Endothelial cell of umbilical vein (primary cell): ENCODE measurements around the gene GON7.

Source experiments
- EZH2 ChIP-seq: IDR thresholded peaks from 2 replicates; pipeline ENCODE4 v1.6.1; 2012; ENCODE audit warnings: borderline replicate concordance, low read depth, mild to moderate bottlenecking, moderate library complexity, low read length, inconsistent platforms; ENCODE audit not compliant: severe bottlenecking
- TF ChIP-seq, protein P1 (sequence below), 2 donors: IDR thresholded peaks; 1 replicate in 1 of 2; 2 replicates in 1 of 2; pipeline ENCODE4 v1.5.1; 2011; ENCODE audit warnings: low read length in 2 of 2, mild to moderate bottlenecking in 2 of 2, moderate library complexity in 2 of 2, control low read depth in 1 of 2, inconsistent platforms in 1 of 2, low read depth in 1 of 2; ENCODE audit not compliant: insufficient read depth in 1 of 2; ENCODE audit errors: extremely low read depth in 1 of 2

DNA sequence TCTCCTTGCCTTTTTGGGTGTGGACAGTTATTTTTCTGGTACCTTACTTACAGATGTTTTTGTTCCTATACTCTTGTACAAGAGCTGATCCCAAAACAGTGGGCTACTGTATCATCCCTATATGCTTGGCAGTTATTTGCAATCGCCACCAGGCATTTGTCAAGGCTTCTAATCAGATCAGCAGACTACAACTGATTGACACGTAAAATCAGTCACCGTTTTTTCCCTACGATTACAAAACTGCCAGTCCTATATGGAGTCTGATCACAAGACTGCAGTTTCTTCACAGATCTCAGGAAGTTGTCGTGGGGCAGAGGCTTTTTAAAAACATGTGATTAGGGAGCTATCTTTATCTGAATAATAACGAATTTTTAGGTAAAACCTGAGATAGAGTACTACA, 20.4 kb downstream of the GON7 start:
- no peak for TF ChIP-seq EZH2
- TF ChIP-seq, protein P1, sequence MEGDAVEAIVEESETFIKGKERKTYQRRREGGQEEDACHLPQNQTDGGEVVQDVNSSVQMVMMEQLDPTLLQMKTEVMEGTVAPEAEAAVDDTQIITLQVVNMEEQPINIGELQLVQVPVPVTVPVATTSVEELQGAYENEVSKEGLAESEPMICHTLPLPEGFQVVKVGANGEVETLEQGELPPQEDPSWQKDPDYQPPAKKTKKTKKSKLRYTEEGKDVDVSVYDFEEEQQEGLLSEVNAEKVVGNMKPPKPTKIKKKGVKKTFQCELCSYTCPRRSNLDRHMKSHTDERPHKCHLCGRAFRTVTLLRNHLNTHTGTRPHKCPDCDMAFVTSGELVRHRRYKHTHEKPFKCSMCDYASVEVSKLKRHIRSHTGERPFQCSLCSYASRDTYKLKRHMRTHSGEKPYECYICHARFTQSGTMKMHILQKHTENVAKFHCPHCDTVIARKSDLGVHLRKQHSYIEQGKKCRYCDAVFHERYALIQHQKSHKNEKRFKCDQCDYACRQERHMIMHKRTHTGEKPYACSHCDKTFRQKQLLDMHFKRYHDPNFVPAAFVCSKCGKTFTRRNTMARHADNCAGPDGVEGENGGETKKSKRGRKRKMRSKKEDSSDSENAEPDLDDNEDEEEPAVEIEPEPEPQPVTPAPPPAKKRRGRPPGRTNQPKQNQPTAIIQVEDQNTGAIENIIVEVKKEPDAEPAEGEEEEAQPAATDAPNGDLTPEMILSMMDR (IDR thresholded peaks at IDR 0.05; ENCODE audit: extremely low read depth in 1 of 2, insufficient read depth in 1 of 2, low read depth in 1 of 2, low read length in 2 of 2) = no peak
